ENCODE results near the gene SELE.
"Not testable (repeated sequence)": the region's sequence is repeated elsewhere in the genome, so short reads cannot be mapped to it uniquely, and the experiment has no call there.

Gene SELE

DNA sequence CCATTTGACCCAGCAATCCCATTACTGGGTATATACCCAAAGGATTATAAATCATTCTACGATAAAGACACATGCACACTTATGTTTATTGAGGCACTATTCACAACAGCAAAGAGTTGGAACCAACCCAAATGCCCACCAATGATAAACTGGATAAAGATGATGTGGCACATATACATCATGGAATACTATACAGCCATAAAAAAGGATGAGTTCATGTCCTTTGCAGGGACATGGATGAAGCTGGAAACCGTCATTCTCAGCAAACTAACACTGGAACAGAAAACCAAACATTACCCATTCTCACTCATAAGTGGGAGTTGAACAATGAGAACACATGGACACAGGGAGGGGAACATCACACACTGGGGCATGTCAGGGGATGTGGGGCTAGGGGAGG, 18.8 kb downstream of the SELE start:
- DNase-seq = not testable (repeated sequence)

DNA sequence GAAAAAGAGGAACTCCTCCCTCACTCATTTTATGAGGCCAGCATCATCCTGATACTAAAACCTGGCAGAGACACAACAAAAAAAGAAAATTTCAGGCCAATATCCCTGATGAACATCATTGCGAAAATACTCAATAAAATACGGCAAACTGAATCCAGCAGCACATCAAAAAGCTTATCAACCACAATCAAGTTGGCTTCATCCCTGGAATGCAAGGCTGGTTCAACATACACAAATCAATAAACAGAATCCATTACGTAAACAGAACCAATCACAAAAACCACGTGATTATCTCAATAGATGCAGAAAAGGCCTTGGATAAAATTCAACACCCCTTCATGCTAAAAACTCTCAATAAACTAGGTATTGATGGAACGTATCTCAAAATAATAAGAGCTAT, 20.8 kb downstream of the SELE start:
- DNase-seq = not testable (repeated sequence)

- DNase-seq = no peak
Measured at GRCh38 chr1:169712309-169712631, 21.6 kb downstream of the SELE start.

- peak; percentile 88 for DNase-seq
Measured at GRCh38 chr1:169711469-169712308, 22.2 kb downstream of the SELE start, which contains the start of gene SELL. TSS of gene SELL (minus strand) at chr1:169711620. CDS start at chr1:169711498, 122 bp downstream.

- peak; percentile 47 for DNase-seq
Measured at GRCh38 chr1:169708647-169709046, 25.2 kb downstream of the SELE start.

- DNase-seq = peak; percentile 42
Measured at GRCh38 chr1:169707912-169708604, 25.8 kb downstream of the SELE start.

GRCh38 chr1:169704797-169705196, 29.1 kb downstream of the SELE start:
- no peak for DNase-seq

DNA sequence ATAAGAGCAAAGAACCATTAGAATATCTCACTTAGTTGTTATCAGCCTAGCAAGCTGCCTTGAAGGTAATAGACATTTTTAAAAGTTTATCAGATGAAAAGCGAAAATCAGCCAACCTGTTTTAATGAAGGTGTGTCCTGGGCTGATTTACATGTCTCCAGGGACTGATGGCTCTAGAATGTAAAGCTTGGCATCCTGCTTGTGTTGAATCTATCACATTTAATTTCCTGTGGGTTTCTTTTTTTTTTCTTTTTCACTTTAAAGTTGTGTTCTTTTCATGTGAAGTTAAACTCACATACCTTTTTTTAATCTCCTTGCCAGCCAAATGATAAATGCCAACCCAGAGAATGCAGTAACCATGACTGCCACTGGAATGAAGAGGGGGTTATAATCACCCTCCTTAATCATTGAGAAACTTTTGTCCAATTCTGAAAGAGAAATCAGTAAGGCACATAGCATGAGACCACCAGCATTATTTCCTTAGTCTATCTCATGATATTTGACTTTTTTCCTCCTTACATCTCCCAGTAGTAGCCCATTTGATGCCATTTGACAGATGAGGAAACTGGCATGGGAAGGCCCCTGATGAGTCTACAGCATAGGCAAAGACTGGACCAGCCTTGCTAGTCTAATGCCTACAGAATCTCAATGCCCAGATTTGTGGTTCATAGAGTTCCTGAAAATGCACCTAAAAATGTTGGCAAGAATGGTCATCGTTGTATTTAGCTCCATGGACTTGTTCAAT, 32.4 kb downstream of the SELE start:
- no peak for DNase-seq

GRCh38 chr1:169699707-169700106, 34.2 kb downstream of the SELE start:
- no peak for DNase-seq

- DNase-seq = peak; percentile 88
Measured at GRCh38 chr1:169698976-169699375, 34.9 kb downstream of the SELE start.

DNA sequence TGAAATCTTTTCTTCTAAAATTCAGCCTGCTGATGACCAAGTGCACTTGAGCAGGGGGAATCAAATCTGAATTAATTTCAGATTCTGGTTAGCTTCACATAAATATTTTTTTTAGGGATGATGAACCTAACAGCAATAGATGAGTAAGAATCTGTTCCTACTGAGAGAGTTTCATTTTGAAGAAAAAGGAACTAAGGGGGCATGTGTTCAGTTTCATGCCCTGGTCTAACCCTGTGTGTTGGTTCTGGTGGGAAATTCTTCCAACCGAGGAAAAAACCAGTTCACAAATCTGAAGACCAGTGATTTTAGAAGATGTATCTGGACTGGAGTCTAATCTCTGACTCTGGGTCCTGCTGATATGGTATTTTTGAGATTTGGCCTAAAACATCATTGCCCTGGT, 36.1 kb downstream of the SELE start:
- peak; percentile 72 for DNase-seq

DNA sequence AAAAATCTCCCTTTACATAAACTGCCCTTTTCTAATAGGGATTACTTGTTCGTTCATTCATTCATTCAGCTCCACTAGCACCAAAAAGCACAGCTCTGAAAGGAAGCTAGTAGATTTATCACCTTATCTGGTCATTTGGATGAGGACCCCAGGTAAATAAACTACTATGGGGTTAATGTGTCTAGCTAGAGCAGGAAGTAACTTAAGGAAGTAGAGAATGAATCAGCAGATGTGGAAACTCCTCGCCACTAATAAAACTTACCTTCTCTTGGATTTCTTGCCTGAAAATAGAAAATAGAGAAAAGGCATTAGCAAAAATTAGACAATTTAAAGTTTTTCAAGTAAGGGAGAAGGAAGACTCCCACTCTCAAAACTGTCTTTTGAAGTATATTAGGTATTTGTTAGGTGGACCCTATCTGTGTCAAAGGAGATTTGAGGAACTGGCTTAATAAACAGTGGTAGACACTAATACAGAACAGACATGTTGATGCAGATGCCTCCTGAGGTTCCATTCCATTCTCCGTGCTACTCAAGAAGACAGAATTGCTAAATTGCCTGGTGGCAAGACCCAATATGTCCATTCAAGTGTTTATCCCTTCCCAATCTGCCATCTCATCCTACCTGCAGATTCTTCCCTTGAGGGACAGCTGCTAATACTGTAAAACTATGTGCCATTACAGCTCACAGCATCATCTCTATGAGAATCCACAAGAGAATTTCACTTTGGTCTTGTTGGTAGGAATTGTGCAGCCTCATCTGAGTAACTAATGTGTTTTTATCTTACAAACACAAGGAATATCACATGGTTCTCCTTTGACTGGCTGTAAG, 37.4 kb downstream of the SELE start:
- peak; percentile 50 for DNase-seq

GRCh38 chr1:169694304-169695075, 39.4 kb downstream of the SELE start:
- peak; percentile 86 for DNase-seq

DNA sequence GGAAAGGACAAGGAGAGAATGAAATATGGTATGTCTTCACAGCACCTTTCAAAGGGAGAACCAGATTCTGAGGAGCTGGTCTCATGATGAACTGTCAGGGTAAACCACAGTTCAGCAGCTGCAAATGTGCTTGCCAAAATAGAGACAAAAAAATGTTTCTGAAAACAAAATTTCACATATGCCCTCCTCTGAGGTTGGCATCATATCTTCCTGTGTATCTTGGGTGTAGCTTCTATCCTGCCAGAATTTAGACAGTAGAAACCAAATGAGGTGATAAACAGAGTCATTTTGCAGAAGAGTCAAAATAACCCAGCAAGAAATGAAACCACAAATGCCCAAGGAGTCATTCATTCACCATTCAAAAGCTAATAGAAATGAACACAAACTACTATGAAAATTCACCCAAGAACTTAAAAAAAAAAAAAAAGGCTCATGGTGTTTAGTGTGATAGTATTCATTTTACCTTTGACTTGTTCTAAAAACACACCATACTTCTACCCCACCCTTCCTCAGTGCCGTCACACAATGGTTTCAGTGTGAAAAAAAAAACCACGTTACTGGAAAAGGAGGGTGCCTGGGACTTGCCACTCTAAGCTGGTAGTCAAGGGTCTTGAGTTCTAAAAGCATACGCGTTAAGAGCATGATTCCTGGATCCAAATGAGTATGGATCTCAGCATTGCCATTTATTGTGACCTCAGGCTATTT, 41.0 kb downstream of the SELE start:
- DNase-seq = peak; percentile 94

GRCh38 chr1:169690489-169690888, 43.4 kb downstream of the SELE start:
- no peak for DNase-seq

DNA sequence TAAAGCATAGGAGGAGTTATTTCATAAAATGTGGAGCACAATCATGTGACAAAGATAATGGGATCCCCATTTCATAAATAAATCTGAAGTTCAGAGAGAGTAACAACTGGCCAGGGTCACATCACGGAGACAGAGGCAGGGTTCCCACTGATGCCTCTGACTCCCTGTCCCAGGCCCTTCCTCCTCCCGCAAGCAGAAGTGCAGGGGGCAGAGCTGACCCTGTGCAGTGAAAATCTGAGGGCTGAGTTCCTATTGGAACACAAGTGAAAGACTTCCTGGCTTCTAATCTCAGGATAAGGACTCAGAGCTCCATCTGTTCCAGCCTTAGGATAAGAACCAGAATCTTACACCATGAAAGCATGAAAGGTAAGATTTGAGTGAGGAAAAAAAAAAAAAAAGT, 44.5 kb downstream of the SELE start:
- no peak for DNase-seq

DNA sequence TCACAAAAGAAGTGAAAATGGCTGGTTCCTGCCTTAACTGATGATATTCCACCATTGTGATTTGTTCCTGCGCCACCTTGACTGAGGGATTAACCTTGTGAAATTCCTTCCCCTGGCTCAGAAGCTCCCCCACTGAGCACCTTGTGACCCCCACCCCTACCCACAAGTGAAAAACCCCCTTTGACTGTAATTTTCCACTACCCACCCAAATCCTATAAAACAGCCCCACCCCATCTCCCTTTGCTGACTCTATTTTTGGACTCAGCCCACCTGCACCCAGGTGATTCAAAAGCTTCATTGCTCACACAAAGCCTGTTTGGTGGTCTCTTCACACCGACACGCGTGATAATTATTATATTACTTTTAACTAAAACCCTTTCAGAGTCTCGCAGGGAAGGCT, 45.5 kb downstream of the SELE start:
- DNase-seq = not testable (repeated sequence)

- no peak for DNase-seq
Measured at GRCh38 chr1:169683661-169684060, 50.2 kb downstream of the SELE start.

DNA sequence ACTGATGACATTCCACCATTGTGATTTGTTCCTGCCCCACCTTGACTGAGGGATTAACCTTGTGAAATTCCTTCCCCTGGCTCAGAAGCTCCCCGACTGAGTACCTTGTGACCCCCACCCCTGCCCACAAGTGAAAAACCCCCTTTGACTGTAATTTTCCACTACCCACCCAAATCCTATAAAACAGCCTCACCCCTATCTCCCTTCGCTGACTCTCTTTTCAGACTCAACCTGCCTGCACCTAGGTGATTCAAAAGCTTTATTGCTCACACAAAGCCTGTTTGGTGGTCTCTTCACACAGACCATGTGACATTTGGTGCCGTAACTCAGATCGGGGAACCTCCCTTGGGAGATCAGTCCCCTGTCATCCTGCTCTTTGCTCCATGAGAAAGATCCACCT, 50.7 kb downstream of the SELE start:
- DNase-seq = not testable (repeated sequence)

DNA sequence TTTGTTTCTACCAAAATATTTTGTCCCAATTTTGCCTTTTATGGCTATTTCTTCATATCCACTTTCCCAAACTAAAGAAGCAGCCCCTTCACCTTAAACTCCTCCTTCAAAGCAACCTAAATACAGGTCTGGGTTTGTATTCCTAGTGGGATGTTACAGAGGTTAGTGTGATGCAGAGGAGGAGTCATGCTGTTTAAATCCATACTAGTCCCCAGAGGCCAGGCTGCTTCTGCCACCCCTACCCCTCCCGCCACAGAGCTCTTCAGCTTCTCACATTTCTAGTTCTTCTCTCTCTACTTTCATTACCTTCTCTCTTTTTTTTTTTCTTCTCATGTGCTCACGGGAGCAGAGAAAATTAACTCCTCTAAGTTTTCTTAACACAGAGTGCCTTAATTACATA, 51.8 kb downstream of the SELE start:
- DNase-seq = no peak

- no peak for DNase-seq
Measured at GRCh38 chr1:169681140-169681539, 52.7 kb downstream of the SELE start.

Data from activated CD4-positive, alpha-beta T cell treated with anti-CD3 and anti-CD28 coated beads, Interleukin-10, Interleukin-2, amounts not matched to agents 100 ng/mL and 50 ng/mL, durations not matched to agents 16 hours and 8 hours (primary cell).